ENCODE results near the gene CZIB. TPM values are rescaled to one million over a fixed set of nuclear protein-coding genes. Genes with fewer than 3 reads are reported as not detected.

The CZIB gene
- total and polyA plus RNA-seq, 2 of the 13 experiments (the other 11 are each of a cell fraction or from before 2014, with no cell fraction given) = 49.2 to 67.0 TPM

DNA sequence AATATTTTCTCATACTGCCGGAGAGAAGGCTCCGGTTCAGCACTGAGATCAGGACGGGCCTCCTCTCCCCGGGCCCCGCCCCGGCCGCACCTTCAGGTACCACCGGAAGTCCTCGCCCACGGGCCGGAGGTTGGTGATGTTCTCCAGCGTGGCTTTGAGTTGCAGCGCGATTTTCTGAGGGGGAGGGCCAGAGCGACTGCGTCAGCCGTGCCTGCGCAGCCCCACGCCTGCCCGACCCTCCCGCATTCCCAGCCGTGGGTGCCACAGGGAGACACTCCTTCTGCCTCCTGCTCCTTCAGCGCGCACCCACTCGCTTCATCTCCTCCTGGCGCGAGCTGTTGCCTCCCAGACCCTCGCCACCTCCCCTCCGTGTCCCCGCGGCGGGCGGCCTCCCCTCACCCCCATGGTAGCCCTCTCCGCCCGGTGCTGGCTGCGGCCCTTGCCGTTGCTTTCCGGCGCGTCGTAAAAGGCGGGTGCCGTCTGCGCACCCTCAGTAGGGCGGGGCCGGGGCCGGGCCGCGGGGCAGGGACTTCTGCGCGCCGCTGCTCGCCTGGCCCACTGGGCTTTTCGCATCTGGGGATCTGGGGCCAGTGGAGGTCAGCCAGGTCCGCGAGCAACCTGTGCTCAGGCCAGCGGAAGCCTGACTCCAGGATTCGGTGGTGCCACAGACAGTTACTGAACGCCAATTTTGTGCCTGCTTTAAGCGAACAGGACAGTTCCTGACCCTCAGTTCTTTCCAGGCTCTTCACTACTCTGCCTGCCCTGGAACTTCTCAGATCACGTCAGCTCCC is at the start of gene CZIB (continued):
- TF ChIP-seq ZNF703 (CRISPR knock-in tag; IDR thresholded peaks at IDR 0.05; ENCODE audit: borderline replicate concordance) (no peak), CENPT (CRISPR knock-in tag; IDR thresholded peaks at IDR 0.05; ENCODE audit: low read depth) (peak; percentile 91; the same call in 1 of the 2 replicates), ZNF30 (CRISPR knock-in tag; IDR thresholded peaks at IDR 0.05) (0 out of 2 replicates have a peak, but pooled peaks have one; percentile 46), CBFB (CRISPR knock-in tag; IDR thresholded peaks at IDR 0.05) (no peak; the same call in 1 of the 2 replicates), SP5 (CRISPR knock-in tag; IDR thresholded peaks at IDR 0.05; ENCODE audit: borderline replicate concordance, low read depth) (no peak; the same call in 1 of the 2 replicates), E2F5 (CRISPR knock-in tag; conservative IDR thresholded peaks at IDR 0.05) (peak; percentile 71), ZNF704 (CRISPR knock-in tag; IDR thresholded peaks at IDR 0.05; ENCODE audit: borderline replicate concordance) (peak; percentile 61; the same call in 1 of the 2 replicates), ZNF556 (CRISPR knock-in tag; IDR thresholded peaks at IDR 0.05; ENCODE audit: borderline replicate concordance) (peak; percentile 94), ZNF615 (CRISPR knock-in tag; IDR thresholded peaks at IDR 0.05; ENCODE audit: borderline replicate concordance) (0 out of 2 replicates have a peak, but pooled peaks have one; percentile 71), ZNF3 (CRISPR knock-in tag; IDR thresholded peaks at IDR 0.05) (no peak), PBX3 (CRISPR knock-in tag; IDR thresholded peaks at IDR 0.05; ENCODE audit: borderline replicate concordance) (no peak), KDM5A (IDR thresholded peaks at IDR 0.05; ENCODE audit: borderline replicate concordance, low read length) (peak; percentile 91; the same call in 1 of the 2 replicates), ZNF589 (CRISPR knock-in tag; conservative IDR thresholded peaks at IDR 0.05) (0 out of 2 replicates have a peak, but pooled peaks have one; percentile 15), MTF1 (CRISPR knock-in tag; IDR thresholded peaks at IDR 0.05) (no peak; the same call in 1 of the 2 replicates), ZNF672 (CRISPR knock-in tag; IDR thresholded peaks at IDR 0.05) (no peak), ZFAT (CRISPR knock-in tag; conservative IDR thresholded peaks at IDR 0.05) (no peak), ZNF770 (CRISPR knock-in tag; IDR thresholded peaks at IDR 0.05) (no peak; the same call in 1 of the 2 replicates), FIP1L1 (IDR thresholded peaks at IDR 0.05; ENCODE audit: borderline replicate concordance, insufficient read depth, low read depth, low read length) (no peak), AHR (CRISPR knock-in tag; IDR thresholded peaks at IDR 0.05) (0 out of 2 replicates have a peak, but pooled peaks have one; percentile 60)
- TF ChIP-seq, protein P1, sequence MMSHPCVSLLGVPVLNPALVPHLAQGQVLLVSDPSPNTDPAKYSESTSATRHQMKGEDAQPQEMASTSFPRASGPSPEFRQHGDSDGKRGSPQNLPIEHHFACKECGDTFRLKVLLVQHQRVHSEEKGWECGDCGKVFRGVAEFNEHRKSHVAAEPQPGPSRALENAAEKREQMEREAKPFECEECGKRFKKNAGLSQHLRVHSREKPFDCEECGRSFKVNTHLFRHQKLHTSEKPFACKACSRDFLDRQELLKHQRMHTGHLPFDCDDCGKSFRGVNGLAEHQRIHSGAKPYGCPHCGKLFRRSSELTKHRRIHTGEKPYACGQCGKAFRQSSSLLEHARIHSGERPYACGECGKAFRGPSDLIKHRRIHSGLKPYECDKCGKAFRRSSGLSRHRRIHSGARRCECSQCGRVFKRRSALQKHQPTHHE (CRISPR knock-in tag; IDR thresholded peaks at IDR 0.05; ENCODE audit: borderline replicate concordance) = peak; percentile 48; the same call in 1 of the 2 replicates
- TF ChIP-seq, protein P2, sequence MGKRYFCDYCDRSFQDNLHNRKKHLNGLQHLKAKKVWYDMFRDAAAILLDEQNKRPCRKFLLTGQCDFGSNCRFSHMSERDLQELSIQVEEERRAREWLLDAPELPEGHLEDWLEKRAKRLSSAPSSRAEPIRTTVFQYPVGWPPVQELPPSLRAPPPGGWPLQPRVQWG (CRISPR knock-in tag; IDR thresholded peaks at IDR 0.05; ENCODE audit: borderline replicate concordance, low read depth) = no peak

Data from HepG2 (cell line).